T-helper 1 cell (primary cell): ENCODE results near the gene PTPRN2.
A peak's percentile ranks its signal among the peaks of the same experiment; 100 is the strongest.

ENCODE experiments used
- DNase-seq, 5 donors: peaks; one replicate each; pipeline ENCODE4 v3.0.0-alpha.2; 2012 to 2020

PTPRN2 gene

DNA sequence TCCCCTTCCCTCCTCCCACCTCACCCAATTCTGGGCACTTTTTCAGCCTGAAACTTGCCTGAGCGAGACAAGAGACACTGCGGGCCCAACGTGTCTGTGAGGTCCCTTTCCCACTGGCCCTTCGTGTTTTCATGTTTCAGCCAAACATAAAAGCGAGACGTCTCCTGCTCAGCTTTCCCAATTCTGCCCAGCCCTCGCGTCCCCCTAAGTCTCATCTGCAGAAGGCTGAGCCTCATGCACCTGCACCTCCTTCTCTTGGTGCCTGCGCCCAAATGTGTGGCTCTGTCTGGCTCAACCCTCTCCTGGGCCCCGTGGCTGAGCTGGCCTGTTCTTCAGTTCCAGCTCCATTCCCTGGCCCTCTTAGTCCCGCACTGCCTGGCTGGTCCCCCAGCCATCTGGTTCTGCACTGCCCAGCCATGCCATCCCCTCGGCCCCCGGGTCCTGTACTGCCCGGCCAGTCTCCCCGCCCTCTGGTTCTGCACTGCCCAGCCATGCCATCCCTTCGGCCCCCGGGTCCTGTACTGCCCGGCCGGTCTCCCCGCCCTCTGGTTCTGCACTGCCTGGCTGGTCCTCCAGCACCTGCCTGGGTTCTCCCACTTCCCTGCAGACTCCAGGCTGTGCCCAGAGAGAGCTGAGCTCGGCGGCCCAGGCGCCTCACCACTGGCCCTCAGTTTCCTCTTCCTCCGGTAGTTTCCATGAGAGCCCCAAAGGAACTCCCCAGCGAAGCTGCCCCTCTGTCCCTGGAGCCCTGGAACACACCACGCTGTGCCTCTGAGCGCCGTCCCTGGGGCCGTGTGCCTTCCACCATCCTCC is 1026.7 kb downstream of the PTPRN2 start:
- no peak for DNase-seq

DNA sequence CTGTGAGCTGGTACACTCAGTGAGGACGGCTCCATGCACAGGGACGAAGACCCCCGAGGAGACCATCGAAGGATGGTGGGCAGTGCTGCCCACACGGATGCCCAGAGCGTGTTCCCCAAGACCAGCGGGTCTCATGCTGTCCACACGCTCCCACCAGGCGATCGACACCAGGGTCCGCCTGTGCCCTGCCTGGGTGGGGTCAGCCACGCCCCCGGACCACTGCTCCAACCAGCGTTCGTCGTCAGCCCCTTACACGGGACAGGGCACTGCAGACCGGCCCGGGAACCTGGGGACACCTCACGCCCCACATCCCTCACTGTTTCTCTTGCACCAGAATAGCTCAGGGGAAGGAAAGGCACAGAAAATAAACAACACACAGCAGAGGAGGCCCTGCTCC is 1027.4 kb downstream of the PTPRN2 start:
- no peak for DNase-seq

DNA sequence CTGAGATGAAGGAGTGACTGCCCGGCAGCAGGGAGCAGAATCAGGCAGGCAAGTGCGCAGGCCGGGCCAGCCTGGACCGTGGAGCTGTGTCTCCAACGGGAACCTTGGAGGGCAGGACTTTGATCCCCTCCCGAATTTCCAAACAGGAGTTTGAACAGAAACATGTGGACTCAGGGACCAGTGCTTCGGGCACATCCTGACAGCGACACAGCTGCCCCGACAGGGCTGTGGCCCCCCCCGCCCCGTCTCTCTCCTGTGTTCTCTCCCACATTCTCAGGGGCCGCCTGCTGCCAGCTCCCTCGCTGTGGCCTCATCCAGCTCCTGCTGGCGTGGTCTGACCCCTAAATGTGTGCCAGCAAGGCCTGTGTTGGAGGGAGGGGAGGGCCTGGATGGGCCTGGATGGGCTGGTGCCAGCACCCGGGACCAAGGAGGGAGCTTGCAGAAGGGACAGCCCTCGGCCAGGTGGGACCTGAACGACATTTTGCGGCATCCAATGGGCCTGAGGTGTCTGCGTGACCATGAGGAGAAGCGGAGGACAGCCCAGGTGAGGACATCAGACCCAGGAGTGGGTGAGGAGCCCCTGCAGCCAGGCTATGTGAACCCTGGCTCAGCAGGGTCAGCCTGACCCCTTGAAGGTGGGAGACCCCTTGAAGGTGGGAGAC is 1027.9 kb downstream of the PTPRN2 start:
- DNase-seq: peak in 1 of 5 donors; percentile 7

DNA sequence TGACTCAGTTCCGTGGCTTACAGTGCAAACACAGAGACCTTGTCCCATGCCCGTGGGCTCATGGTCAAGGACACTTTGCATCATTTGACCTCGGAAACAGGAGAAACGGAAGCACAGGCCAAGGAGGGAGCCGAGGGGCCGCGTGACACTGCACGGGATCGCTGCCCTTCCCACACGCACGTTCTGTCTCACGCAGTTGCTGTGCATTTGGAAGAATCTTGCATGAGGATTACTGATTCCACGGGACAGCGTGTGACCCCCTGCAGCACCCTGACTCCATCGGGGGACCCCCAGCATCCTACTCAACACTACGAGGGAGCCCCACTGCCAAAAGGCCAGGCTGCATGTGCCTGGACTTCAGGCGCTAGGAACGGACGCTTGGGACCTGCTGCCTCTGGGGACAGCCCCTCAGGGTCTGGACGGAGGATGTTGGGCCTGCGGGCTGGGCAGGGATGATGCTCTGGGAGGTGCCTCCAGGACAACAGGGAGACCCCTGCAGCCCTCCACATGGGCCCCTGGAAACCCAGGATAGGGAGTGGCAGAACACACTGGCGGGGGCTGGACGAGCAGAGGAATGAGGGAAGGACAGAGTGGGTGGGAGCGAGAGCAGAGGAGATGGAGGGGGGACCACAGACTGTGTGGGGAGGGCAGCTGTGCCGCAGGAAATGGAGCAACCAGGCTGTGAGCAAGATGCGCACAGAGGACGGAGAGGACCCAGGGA is 1028.6 kb downstream of the PTPRN2 start:
- peak in 1 of 5 donors; percentile 12 for DNase-seq

DNA sequence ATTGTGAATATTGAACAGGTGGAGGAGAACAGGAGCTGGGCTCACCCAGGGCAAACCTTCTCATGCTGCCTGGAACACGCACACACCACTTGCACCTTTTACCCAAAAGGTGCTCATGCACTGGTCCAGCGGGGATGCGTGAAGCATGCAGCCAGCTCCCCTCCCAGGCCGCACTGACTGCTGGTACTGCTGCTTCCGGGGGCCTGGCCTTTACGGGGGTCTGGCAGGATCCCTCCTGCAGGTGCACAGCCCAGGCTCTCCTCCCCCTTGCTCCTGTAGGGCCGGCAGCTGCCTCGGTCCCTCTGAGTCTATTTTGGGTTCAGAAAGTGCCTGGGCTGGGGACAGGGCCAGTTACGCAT is 1029.1 kb downstream of the PTPRN2 start:
- DNase-seq: peak in 1 of 5 donors; percentile 6

GRCh38 chr7:157558061-157558460 is 1029.6 kb downstream of the PTPRN2 start:
- DNase-seq: peak in 1 of 5 donors; percentile 1

DNA sequence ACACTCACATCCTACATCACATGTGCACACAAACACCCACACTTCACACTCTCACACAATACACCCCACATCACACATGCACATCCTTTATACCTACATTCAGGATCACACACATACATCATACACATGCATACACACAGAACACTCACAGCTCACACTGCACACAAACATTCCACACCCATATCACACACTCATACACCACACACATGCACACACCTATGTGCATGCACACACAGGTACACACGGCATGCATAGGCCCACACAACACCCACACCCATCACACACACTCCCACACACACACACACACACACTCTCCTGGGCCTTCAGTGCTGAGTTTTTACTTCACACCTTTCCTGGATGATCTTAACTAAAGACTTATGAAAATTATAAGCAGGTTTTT is 1030.4 kb downstream of the PTPRN2 start:
- DNase-seq: no peak

- no peak for DNase-seq
Observed at GRCh38 chr7:157556642-157556944, 1031.0 kb downstream of the PTPRN2 start.

DNA sequence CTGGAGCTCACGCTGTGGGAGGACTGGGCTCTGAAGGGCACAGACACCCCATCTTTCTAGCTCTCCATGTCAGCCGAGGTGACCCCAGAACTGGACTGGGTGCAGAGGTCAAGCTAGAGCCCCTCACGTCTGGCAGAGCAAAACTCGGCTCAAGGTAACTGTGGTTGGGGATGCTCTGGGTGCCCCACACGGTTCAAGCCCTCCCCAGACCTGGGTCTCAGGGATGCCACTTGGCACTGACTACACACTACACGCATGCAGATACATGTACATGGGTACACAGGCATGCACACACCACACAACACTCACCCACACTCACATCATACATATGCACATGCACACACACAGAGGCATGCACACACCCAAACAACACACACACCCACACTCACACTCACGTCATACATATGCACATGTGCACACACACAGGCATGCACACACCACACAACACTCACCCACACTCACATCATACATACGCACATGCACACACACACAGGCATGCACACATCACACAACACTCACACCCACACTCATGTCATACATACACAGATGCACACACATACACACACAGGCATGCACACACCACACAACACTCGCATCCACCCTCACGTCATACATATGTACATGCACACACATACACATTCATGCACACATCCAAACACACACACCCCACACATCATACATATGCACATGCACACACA is 1031.5 kb downstream of the PTPRN2 start:
- DNase-seq: no peak

- no peak for DNase-seq
Observed at GRCh38 chr7:157555313-157555712, 1032.3 kb downstream of the PTPRN2 start.

DNA sequence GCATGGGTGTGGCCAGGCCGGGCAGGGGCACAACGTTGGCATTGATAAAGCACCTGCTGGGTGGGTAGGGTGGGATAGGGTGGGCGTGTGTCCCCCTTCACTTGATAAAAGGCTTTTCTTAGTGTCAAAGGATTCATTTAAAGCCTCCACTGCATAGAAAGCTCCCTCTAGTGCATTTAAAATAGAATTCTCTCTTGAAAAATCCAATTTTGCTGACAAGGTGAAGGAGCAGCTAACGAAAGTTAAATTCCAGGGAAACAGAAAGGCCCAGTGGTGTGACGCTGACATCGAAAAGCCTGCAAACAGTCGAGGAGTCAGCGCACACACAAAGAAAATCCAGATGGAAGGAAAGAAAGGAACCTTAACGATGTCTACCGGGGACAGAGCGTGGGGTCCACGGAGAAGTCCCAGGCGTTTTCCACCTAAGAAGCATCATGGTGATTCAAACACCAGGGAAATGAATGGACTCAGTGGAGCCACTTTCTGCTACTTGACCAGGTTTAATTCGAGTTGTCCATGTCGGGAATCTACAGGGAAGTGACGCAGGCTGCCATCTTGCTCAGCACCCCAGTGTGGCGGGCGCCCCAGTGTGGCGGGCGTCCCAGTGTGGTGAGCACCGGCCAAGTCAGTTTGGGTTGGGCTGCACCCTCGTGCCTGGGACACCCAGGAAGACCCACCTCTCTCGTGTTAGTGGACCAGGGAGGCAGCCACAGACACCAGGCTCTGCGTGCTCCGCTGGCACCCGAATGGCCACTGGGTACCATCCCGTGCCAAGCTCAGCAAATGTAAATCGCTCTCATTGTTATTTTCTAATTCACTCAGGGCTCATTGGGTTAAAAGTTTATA is 1033.0 kb downstream of the PTPRN2 start:
- DNase-seq: no peak

DNA sequence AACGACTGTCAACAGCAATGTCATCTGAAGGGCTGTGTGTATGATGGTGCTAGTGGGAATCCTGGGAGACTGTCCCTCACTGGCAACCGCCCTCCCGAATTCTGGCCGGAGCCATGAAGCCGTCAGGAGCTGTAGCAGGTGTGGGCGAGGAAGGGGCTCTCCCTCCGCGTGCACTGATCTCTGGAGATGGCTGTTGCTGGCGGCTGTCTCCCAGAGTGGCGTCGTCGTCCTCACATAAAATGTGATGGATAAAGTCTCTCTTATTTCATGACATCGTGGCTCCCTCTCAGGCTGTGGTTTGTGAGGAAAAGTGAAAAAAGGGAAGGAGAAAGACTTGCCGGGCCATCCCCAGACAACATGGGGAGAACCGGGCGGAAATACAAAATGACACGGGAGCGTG is 1034.4 kb downstream of the PTPRN2 start:
- no peak for DNase-seq

DNA sequence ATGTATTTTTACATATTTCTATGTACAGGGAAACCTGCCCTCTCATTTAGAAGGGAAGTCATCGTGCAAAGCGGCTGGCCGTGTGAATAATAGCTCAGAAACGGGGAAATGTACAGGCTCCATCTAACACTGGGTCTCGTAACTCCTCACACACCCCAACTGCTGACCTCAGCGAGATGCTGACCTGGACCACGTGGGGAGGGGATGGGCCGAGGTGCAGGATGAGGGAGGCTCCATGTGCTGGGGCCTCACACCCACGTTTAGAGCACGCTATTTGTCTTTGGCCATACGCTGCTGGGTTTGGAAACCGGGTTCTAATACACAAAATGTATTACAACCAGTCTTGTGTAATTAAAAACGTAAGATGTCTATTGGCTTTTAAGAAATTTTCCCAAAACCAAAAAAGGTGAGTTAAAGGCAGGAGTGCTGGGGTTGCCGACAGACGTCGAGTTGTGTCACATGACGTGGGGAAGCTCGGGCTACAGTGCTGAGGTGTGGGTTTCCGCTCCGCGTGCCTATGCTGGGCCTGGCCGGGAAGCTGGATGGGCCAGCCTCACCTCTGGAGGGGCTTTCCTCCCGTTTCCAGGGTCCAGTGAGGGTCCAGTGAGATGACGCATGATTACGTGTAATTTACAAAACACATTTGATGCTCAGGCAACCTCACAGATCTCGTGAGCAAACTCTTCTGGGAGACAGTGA is 1035.2 kb downstream of the PTPRN2 start:
- DNase-seq: no peak

DNA sequence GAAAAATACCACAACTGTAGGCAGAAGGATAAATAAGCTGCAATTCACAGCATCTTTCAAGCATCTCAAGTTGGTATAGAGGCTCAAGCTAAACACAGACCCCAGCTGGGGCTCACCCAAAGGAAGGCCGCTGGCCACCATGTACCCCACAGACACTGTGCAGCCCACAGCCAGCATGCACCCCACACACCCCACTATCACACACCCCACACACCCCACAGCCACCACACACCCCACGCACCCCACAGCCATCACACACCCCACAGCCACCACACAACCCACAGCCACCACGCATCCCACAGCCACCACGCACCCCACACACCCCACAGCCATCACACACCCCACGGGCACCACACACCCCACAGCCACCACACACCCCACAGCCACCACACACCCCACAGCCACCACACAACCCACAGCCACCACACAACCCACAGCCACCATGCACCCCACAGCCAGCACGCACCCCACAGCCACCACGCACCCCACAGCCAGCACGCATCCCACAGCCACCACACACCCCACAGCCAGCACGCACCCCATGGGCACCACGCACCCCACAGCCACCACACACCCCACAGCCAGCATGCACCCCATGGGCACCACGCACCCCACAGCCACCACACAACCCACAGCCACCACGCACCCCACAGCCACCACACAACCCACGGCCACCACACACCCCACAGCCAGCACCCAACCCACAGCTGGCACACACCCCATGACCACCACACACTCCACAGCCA is 1036.1 kb downstream of the PTPRN2 start:
- DNase-seq: no peak

DNA sequence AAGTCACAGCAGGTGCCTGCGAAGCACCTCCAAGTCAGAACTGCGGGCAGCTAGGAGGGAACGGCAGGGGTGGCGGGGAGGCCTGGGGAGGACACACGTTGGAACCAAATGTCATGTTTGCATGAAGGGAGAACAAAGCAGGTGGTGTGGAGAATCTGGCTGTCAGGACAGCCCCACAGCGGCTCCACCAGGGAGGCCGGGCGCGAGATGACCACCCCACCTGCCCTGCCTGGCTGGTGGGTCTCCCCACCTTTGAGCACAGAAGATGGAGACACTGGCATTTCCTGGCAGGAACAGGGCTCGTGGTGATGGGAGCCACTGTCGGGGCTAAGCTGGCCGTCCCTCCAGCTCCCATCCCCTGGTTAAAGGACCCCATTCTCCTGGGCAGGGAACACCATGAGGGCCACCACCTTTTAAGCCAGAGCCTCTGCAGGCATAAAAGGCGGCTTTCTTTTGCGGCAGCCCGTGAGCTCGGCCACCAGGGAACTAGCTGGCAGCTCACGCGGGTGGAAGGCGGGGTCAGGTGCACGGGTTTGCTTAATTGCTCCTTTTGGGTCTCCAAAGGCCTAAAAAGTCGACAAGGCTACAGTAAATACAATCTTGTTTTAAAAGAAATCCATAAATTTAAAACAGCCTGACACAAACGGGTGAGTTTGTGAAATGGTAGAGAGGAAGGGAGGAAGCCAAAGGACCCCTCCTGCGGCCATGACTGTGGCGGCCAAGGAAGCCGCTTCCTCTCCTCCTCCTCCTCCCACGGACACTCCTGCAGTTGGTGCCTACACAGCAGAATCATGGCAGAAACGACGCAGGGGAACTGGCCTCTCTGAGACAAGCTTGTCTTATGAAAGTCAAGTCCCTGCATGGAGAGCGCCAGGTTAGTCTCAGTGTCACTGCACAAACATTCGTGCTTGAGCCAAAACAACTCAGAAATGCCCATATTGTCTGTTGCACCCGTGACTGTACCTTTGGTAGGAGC is 1037.0 kb downstream of the PTPRN2 start:
- no peak for DNase-seq

DNA sequence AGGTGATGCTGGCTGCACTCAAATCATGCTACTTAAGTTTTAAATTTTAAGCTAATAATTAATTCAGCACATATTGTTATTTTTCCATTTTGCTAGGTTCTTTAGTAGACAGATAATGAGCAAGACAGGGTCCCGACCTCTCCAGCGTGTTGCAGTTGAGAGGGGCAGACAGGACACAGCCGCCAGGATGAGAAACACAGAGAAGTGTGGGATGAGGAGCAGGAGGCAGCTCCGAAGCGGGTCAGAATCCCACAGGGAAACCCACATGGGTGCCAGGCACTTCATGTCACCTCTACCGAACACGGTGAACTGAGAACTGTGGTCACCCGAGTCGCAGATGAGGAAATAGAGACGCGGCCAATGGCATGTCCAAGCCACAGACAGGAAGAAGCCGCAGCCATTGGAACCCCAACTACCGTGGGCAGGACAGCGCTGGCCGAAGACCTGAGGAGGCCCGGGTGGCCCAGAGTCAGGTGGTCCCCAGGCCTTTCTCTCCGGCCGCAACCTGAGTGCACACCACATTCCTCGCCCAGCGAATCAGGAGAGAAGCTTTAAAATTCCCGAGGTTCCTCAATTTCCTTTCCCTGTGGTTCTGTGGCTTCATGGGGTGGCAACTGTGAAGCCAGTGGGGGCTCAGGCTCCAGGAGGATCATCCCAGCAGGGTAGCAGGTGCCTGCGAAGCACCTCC is 1037.9 kb downstream of the PTPRN2 start:
- no peak for DNase-seq

- no peak for DNase-seq
Observed at GRCh38 chr7:157548691-157549303, 1038.8 kb downstream of the PTPRN2 start.

DNA sequence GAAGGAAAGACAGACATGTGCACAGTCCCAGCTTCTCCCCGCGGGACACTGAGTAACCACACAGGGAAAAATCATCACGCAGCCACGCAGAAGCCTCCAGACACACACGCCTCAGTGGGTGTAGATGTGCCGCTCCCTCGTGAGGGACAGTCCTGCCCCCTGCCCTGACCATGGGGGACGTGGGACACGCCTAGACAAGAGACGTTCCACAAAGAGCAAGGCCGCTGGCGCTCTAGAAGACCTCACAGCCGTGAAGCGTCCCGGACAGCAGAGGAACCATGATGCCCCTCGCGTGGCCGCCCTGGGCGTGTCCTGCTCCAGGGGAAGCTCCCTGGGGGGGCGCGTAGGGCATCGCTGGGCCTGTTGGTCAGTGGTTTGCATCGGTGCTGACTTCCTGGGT is 1040.0 kb downstream of the PTPRN2 start:
- DNase-seq: no peak

- DNase-seq: no peak
Observed at GRCh38 chr7:157547102-157547501, 1040.5 kb downstream of the PTPRN2 start.
